HepG2 (cell line): ENCODE results near the gene ST3GAL2. TPM values are rescaled to one million over a fixed set of nuclear protein-coding genes. Genes with fewer than 3 reads are reported as not detected.

Experiments
- BHLHE40 ChIP-seq: IDR thresholded peaks from 2 replicates; pipeline ENCODE4 v1.6.1; 2011; ENCODE audit warnings: low read length, improper control_type of control experiment
- FIP1L1 ChIP-seq: fragments of 200-400 bp; formaldehyde crosslinking; IDR thresholded peaks from 2 replicates; pipeline ENCODE4 v1.6.1; 2018; ENCODE audit warnings: low read depth, mild to moderate bottlenecking, low read length, moderate library complexity, borderline replicate concordance; ENCODE audit not compliant: insufficient read depth
- FOXA1 ChIP-seq, 2 experiments: fragments of 450-650 bp in 1 of 2; sonication (generic) in 1 of 2; formaldehyde crosslinking in 1 of 2; IDR thresholded peaks; 2 replicates each; pipeline versions ENCODE4 v1.4.0 to v1.6.1; 2016 to 2020; ENCODE audit warnings: missing genetic modification reagents in 1 of 2
- FOXP1 ChIP-seq, 2 experiments: fragments of 450-650 bp in 1 of 2; IDR thresholded peaks; 2 replicates each; pipeline ENCODE4 v1.6.1; 2017 to 2018; ENCODE audit warnings: antibody characterized with exemption in 1 of 2
- KDM2A ChIP-seq: sonication (generic); formaldehyde crosslinking; IDR thresholded peaks from 2 replicates; pipeline ENCODE4 v1.4.0; 2020; ENCODE audit warnings: low read depth, missing genetic modification reagents, borderline replicate concordance
- REL ChIP-seq: sonication (generic); formaldehyde crosslinking; conservative IDR thresholded peaks from 2 replicates; pipeline ENCODE4 v1.8.0; 2022; ENCODE audit warnings: mild to moderate bottlenecking, missing genetic modification reagents, moderate library complexity
- ZNF326 ChIP-seq: sonication (generic); formaldehyde crosslinking; IDR thresholded peaks from 2 replicates; pipeline ENCODE4 v1.4.0; 2020; ENCODE audit warnings: missing genetic modification reagents, borderline replicate concordance
- ZNF558 ChIP-seq: sonication (generic); formaldehyde crosslinking; IDR thresholded peaks from 2 replicates; pipeline ENCODE4 v1.9.0; 2022; ENCODE audit warnings: mild to moderate bottlenecking, missing genetic modification reagents, borderline replicate concordance
- polyA plus RNA-seq, 8 experiments: library from polyadenylated mRNA; depleted of rRNA in 3 of 8; stranded (reverse) in 7 of 8; unstranded in 1 of 8; fragments of >200 nt; fragmentation: Illumina TruSeq in 4 of 8; extraction: Trizol in 4 of 8; gene quantifications; 2 replicates each; pipeline versions ENCODE4 v1.2.1 to v1.2.3, GENCODE V29; 2011 to 2016; ENCODE audit warnings: low read depth in 4 of 8, missing spikeins in 1 of 8, mixed read lengths in 1 of 8; ENCODE audit not compliant: insufficient read depth in 1 of 8
- total RNA-seq, 5 experiments: library from RNA; depleted of rRNA; stranded (reverse); fragments of >200 nt; fragmentation: Illumina TruSeq; extraction: Trizol; gene quantifications; 2 replicates each; pipeline ENCODE4 v1.2.3, GENCODE V29; 2016; ENCODE audit warnings: low read depth in 1 of 5
- TF ChIP-seq, protein P1 (sequence below): sonication (generic); formaldehyde crosslinking; IDR thresholded peaks from 2 replicates; pipeline ENCODE4 v1.4.0; 2020; ENCODE audit warnings: mild to moderate bottlenecking, missing genetic modification reagents
- TF ChIP-seq, protein P2 (sequence below): sonication (generic); formaldehyde crosslinking; IDR thresholded peaks from 2 replicates; pipeline ENCODE4 v1.5.1; 2020; ENCODE audit warnings: mild to moderate bottlenecking, missing genetic modification reagents, borderline replicate concordance
- TF ChIP-seq, protein P3 (sequence below): sonication (generic); formaldehyde crosslinking; IDR thresholded peaks from 2 replicates; pipeline ENCODE4 v1.8.0; 2022; ENCODE audit warnings: missing genetic modification reagents, mild to moderate bottlenecking, inconsistent platforms, borderline replicate concordance

ST3GAL2 gene
- total and polyA plus RNA-seq, 2 of the 13 experiments (the other 11 are each of a cell fraction or from before 2014, with no cell fraction given) = 16.3 to 24.9 TPM

DNA sequence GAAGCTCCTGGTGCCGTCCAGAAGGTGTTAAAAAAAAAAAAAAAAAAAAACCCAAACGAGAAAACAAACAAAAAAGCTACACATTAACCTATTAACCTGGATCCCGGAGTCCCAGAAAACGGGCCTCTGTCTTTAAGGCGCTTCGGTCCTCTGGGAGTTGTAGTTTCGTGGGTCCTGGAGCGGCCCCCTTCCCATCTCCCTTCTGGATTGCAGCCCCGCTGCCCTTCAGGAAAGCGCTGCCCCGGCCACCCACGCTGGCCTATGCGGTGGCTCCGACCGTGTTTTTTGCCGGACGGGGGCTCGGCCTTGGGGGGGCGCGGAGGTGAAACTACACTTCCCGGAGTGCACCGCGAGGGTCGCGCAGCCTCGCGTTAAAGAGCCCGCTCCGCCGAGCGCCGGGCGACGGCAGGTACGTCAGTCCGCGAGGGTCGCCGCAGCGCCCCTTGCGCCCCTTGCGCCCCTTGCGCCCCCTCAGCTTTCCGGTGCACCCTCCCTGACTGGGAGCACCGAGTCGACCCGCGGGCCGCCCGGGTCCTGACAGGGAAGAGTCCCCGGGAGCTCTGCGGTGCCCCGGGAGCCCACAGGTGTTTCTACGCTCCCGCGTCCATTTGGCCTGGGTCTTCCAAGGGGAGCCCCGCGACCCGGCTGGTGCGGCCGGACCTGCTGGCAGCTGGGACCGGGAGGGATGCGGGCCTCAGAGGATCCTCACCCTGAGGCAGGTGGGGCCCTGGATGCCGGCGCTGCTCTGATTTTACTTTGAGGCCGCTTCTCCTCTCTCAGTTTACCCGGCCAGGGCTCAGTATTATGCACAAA is 15.5 kb upstream of the ST3GAL2 start, which contains the start of gene FCSK (continued):
- TF ChIP-seq, protein P1, sequence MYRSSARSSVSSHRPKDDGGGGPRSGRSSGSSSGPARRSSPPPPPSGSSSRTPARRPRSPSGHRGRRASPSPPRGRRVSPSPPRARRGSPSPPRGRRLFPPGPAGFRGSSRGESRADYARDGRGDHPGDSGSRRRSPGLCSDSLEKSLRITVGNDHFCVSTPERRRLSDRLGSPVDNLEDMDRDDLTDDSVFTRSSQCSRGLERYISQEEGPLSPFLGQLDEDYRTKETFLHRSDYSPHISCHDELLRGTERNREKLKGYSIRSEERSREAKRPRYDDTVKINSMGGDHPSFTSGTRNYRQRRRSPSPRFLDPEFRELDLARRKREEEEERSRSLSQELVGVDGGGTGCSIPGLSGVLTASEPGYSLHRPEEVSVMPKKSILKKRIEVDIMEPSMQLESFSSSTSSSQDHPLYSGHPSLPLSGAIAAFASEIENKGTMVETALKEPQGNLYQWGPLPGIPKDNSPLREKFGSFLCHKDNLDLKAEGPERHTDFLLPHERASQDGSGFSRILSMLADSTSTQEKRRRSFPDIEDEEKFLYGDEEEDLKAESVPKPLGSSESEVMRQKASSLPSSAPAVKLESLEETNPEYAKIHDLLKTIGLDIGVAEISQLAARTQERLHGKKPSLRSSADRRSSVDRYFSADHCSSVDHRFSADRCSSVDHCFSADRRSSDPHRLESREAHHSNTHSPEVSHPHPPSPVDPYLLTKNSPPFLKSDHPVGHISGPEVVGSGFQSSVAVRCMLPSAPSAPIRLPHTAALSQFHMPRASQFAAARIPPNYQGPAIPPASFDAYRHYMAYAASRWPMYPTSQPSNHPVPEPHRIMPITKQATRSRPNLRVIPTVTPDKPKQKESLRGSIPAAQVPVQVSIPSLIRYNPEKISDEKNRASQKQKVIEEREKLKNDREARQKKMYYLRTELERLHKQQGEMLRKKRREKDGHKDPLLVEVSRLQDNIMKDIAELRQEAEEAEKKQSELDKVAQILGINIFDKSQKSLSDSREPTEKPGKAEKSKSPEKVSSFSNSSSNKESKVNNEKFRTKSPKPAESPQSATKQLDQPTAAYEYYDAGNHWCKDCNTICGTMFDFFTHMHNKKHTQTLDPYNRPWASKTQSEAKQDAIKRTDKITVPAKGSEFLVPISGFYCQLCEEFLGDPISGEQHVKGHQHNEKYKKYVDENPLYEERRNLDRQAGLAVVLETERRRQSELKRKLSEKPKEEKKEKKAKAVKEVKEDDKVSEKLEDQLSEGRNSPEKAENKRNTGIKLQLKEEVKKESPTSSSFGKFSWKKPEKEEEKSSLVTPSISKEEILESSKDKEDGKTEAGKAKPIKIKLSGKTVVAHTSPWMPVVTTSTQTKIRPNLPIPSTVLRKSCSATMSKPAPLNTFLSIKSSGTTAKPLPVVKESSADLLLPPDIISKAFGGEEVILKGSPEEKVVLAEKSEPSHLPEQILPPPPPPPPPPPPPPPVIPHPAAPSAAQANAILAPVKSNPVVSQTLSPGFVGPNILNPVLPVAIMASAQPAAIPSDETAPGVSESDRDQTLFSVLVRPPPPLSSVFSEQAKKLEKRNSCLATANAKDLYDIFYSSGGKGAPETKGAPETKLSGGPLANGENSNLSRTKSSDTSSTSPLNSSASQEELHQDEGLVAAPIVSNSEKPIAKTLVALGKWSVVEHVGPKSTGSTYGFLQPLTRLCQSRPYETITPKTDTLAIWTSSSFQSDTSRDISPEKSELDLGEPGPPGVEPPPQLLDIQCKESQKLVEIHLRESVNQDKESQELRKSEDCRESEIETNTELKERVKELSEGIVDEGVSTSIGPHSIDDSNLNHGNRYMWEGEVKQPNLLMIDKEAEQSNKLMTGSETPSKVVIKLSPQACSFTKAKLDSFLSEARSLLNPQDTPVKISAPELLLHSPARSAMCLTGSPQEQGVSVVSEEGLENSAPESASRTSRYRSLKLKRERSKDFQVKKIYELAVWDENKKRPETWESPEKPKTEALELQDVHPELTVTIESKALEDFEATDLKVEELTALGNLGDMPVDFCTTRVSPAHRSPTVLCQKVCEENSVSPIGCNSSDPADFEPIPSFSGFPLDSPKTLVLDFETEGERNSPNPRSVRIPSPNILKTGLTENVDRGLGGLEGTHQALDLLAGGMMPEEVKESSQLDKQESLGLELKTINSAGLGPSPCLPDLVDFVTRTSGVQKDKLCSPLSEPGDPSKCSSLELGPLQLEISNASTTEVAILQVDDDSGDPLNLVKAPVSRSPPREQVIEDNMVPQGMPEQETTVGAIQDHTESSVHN (CRISPR knock-in tag) = no peak
- no peak for TF ChIP-seq FIP1L1
- TF ChIP-seq FOXA1 (IDR thresholded peaks at IDR 0.05) = no peak
- no peak for TF ChIP-seq FOXA1 (CRISPR knock-in tag; IDR thresholded peaks at IDR 0.05)
- TF ChIP-seq REL (CRISPR knock-in tag) = peak; percentile 75; the same call in 1 of the 2 replicates
- TF ChIP-seq ZNF558 = peak; percentile 53; the same call in 1 of the 2 replicates
- TF ChIP-seq BHLHE40 = no peak
- TF ChIP-seq, protein P2, sequence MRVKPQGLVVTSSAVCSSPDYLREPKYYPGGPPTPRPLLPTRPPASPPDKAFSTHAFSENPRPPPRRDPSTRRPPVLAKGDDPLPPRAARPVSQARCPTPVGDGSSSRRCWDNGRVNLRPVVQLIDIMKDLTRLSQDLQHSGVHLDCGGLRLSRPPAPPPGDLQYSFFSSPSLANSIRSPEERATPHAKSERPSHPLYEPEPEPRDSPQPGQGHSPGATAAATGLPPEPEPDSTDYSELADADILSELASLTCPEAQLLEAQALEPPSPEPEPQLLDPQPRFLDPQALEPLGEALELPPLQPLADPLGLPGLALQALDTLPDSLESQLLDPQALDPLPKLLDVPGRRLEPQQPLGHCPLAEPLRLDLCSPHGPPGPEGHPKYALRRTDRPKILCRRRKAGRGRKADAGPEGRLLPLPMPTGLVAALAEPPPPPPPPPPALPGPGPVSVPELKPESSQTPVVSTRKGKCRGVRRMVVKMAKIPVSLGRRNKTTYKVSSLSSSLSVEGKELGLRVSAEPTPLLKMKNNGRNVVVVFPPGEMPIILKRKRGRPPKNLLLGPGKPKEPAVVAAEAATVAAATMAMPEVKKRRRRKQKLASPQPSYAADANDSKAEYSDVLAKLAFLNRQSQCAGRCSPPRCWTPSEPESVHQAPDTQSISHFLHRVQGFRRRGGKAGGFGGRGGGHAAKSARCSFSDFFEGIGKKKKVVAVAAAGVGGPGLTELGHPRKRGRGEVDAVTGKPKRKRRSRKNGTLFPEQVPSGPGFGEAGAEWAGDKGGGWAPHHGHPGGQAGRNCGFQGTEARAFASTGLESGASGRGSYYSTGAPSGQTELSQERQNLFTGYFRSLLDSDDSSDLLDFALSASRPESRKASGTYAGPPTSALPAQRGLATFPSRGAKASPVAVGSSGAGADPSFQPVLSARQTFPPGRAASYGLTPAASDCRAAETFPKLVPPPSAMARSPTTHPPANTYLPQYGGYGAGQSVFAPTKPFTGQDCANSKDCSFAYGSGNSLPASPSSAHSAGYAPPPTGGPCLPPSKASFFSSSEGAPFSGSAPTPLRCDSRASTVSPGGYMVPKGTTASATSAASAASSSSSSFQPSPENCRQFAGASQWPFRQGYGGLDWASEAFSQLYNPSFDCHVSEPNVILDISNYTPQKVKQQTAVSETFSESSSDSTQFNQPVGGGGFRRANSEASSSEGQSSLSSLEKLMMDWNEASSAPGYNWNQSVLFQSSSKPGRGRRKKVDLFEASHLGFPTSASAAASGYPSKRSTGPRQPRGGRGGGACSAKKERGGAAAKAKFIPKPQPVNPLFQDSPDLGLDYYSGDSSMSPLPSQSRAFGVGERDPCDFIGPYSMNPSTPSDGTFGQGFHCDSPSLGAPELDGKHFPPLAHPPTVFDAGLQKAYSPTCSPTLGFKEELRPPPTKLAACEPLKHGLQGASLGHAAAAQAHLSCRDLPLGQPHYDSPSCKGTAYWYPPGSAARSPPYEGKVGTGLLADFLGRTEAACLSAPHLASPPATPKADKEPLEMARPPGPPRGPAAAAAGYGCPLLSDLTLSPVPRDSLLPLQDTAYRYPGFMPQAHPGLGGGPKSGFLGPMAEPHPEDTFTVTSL = no peak
- TF ChIP-seq FOXP1 (IDR thresholded peaks at IDR 0.05) = no peak
- TF ChIP-seq FOXP1 (CRISPR knock-in tag; IDR thresholded peaks at IDR 0.05) = no peak
- TF ChIP-seq, protein P3, sequence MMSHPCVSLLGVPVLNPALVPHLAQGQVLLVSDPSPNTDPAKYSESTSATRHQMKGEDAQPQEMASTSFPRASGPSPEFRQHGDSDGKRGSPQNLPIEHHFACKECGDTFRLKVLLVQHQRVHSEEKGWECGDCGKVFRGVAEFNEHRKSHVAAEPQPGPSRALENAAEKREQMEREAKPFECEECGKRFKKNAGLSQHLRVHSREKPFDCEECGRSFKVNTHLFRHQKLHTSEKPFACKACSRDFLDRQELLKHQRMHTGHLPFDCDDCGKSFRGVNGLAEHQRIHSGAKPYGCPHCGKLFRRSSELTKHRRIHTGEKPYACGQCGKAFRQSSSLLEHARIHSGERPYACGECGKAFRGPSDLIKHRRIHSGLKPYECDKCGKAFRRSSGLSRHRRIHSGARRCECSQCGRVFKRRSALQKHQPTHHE = peak; percentile 81; the same call in 1 of the 2 replicates
- TF ChIP-seq KDM2A = peak; percentile 93
- TF ChIP-seq ZNF326 = no peak
